Uterus (tissue), 2 donors: Measurements from ENCODE around the gene DBNL.

Experiments used
- POLR2A ChIP-seq, 2 donors: fragments of 450-650 bp; IDR thresholded peaks; one replicate each; pipeline ENCODE4 v1.6.1; 2016; ENCODE audit warnings: antibody characterized with exemption in 2 of 2, mild to moderate bottlenecking in 1 of 2, moderate library complexity in 1 of 2
- TF ChIP-seq, protein P1 (sequence below), 4 experiments: fragments of 200-600 bp in 2 of 4; fragments of 450-650 bp in 2 of 4; sonication (generic) in 2 of 4; IDR thresholded peaks; one replicate each; pipeline ENCODE4 v1.5.1; 2016 to 2019; ENCODE audit warnings: antibody characterized with exemption in 4 of 4, mild to moderate bottlenecking in 2 of 4, moderate library complexity in 1 of 4

GRCh38 chr7:44062903-44063295 is 18.4 kb downstream of the DBNL start:
- TF ChIP-seq, protein P1, sequence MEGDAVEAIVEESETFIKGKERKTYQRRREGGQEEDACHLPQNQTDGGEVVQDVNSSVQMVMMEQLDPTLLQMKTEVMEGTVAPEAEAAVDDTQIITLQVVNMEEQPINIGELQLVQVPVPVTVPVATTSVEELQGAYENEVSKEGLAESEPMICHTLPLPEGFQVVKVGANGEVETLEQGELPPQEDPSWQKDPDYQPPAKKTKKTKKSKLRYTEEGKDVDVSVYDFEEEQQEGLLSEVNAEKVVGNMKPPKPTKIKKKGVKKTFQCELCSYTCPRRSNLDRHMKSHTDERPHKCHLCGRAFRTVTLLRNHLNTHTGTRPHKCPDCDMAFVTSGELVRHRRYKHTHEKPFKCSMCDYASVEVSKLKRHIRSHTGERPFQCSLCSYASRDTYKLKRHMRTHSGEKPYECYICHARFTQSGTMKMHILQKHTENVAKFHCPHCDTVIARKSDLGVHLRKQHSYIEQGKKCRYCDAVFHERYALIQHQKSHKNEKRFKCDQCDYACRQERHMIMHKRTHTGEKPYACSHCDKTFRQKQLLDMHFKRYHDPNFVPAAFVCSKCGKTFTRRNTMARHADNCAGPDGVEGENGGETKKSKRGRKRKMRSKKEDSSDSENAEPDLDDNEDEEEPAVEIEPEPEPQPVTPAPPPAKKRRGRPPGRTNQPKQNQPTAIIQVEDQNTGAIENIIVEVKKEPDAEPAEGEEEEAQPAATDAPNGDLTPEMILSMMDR (IDR thresholded peaks at IDR 0.05) = no peak
- TF ChIP-seq POLR2A (IDR thresholded peaks at IDR 0.05) = no peak
